Smooth muscle cell (in vitro differentiated cells): ENCODE results near the gene TMEM253. TPM values are rescaled to one million over a fixed set of nuclear protein-coding genes. Genes with fewer than 3 reads are reported as not detected.

ENCODE experiments used
- DNase-seq: peaks from one replicate; lab custom pipeline; 2025; ENCODE audit not compliant: unreplicated experiment; lab: John Stamatoyannopoulos, UW
- H2AFZ ChIP-seq: fragments of 200-600 bp; sonication (generic); 2 replicates; pipeline ENCODE4 v1.6.0; 2016; ENCODE audit warnings: antibody characterized with exemption, low read depth, mild to moderate bottlenecking
- H3F3A ChIP-seq: fragments of 200-600 bp; sonication (generic); 2 replicates; pipeline ENCODE4 v1.6.0; 2017; ENCODE audit warnings: antibody characterized with exemption, low read depth
- H3K27ac ChIP-seq: fragments of 200-600 bp; sonication (generic); 2 replicates; pipeline ENCODE4 v1.5.1; 2016; ENCODE audit warnings: low read depth, mild to moderate bottlenecking
- H3K27me3 ChIP-seq: fragments of 200-600 bp; sonication (generic); 2 replicates; pipeline ENCODE4 v1.6.1; 2016; ENCODE audit warnings: low read depth, mild to moderate bottlenecking
- H3K36me3 ChIP-seq: fragments of 200-600 bp; sonication (generic); 2 replicates; pipeline ENCODE4 v1.5.1; 2016; ENCODE audit warnings: low read depth
- H3K4me1 ChIP-seq: fragments of 200-600 bp; sonication (generic); 2 replicates; pipeline ENCODE4 v1.5.1; 2016; ENCODE audit warnings: low read depth
- H3K4me2 ChIP-seq: fragments of 200-600 bp; sonication (generic); 2 replicates; pipeline ENCODE4 v1.6.0; 2016; ENCODE audit warnings: mild to moderate bottlenecking
- H3K4me3 ChIP-seq: fragments of 200-600 bp; sonication (generic); 2 replicates; pipeline ENCODE4 v1.5.1; 2016; ENCODE audit warnings: mild to moderate bottlenecking
- H3K79me2 ChIP-seq: fragments of 200-600 bp; sonication (generic); 2 replicates; pipeline ENCODE4 v1.6.0; 2016; ENCODE audit warnings: low read depth, mild to moderate bottlenecking
- H3K9ac ChIP-seq: fragments of 200-600 bp; sonication (generic); 2 replicates; pipeline ENCODE4 v1.6.0; 2016; ENCODE audit warnings: low read depth
- H3K9me3 ChIP-seq: fragments of 200-600 bp; sonication (generic); replicated peaks from 2 replicates; pipeline ENCODE4 v1.5.1; 2016; ENCODE audit warnings: low read depth
- H4K20me1 ChIP-seq: fragments of 200-600 bp; sonication (generic); 2 replicates; pipeline ENCODE4 v1.6.0; 2016; ENCODE audit warnings: low read depth
- CTCF ChIP-seq: fragments of 200-600 bp; sonication (generic); IDR thresholded peaks from 2 replicates; pipeline ENCODE4 v1.5.1; 2017; ENCODE audit warnings: borderline replicate concordance, mild to moderate bottlenecking, antibody characterized with exemption; ENCODE audit not compliant: insufficient read depth, poor library complexity, severe bottlenecking
- WGBS: methylation state at CpG from one replicate; pipeline ENCODE4 v1.1.7; 2016; ENCODE audit warnings: low lambda C conversion rate; 5-methylcytosine and 5-hydroxymethylcytosine counted together
- polyA plus RNA-seq: library from polyadenylated mRNA; unstranded; fragments of >200 nt; fragmentation: Nextera tagmentation; extraction: Ambion mirVana; gene quantifications from 2 replicates; pipeline ENCODE4 v1.2.1, GENCODE V29; 2016
- total RNA-seq: library from RNA; depleted of rRNA; stranded (reverse); fragments of >200 nt; gene quantifications from 2 replicates; pipeline ENCODE4 v1.2.3, GENCODE V29; 2014

Gene TMEM253
- total and polyA plus RNA-seq, 2 experiments from 2014 or later = 0.41 to 1.0 TPM

- Histone ChIP-seq H2AFZ (no peak within 1 kb of the TSS), H4K20me1 (no peaks in the 10 kb centered on the region), H3K27ac (peak within 1 kb of the TSS; percentile 79), H3K36me3 (no peaks in the 10 kb centered on the region), H3K4me2 (peak within 1 kb of the TSS; percentile 52), H3K9me3 (no peaks in the 10 kb centered on the region), H3K27me3 (no peaks in the 10 kb centered on the region), H3K4me3 (no peak within 1 kb of the TSS), H3K9ac (no peak within 1 kb of the TSS), H3K4me1 (peaks cover 1% of the 10 kb centered on the region), H3K79me2 (no peaks in the 10 kb centered on the region), H3F3A (peaks cover 5% of the 10 kb centered on the region)
- TF ChIP-seq CTCF = no peak
- WGBS = 49% methylated on average over 8 of the region's 8 CpGs
- DNase-seq = no peak
Measured at GRCh38 chr14:21057803-21058675, 42.8 kb upstream of the TMEM253 start, which contains the start of gene RNASE8. TSS of gene RNASE8 (plus strand) at chr14:21057822. CDS start at chr14:21057893, 71 bp downstream.

DNA sequence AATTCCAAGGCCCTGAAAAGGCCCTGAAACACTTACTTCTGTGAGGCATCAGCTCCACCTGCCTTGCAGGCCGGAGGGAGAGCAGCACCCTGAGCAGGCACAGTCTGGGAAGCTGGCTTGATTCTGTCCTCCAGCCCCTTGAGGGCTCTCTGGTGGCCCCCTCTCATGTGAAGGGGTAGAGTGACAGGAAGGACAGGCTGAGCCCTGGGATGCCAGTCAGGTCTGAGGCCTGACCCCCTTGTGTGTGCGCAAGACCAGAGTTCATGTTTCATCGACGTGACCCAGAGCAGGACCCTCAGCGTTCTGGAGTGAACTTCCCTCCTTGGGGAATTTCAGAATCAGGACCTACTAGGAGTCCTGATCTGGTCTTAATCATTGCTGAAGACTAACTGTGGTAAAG, 42.0 kb upstream of the TMEM253 start:
- Histone ChIP-seq H3K27ac (peak overlapping the region; percentile 79), H3K4me3 (no peak overlapping the region), H3K9ac (no peak overlapping the region), H3K4me2 (no peak overlapping the region), H2AFZ (no peak overlapping the region), H3K36me3 (no peaks in the 10 kb centered on the region), H3K9me3 (no peaks in the 10 kb centered on the region), H3K79me2 (no peaks in the 10 kb centered on the region), H4K20me1 (no peaks in the 10 kb centered on the region), H3K4me1 (peaks cover 8% of the 10 kb centered on the region), H3K27me3 (no peaks in the 10 kb centered on the region), H3F3A (peaks cover 11% of the 10 kb centered on the region)
- TF ChIP-seq CTCF = no peak
- WGBS = 94% methylated on average over 5 of the region's 5 CpGs
- DNase-seq = no peak

DNA sequence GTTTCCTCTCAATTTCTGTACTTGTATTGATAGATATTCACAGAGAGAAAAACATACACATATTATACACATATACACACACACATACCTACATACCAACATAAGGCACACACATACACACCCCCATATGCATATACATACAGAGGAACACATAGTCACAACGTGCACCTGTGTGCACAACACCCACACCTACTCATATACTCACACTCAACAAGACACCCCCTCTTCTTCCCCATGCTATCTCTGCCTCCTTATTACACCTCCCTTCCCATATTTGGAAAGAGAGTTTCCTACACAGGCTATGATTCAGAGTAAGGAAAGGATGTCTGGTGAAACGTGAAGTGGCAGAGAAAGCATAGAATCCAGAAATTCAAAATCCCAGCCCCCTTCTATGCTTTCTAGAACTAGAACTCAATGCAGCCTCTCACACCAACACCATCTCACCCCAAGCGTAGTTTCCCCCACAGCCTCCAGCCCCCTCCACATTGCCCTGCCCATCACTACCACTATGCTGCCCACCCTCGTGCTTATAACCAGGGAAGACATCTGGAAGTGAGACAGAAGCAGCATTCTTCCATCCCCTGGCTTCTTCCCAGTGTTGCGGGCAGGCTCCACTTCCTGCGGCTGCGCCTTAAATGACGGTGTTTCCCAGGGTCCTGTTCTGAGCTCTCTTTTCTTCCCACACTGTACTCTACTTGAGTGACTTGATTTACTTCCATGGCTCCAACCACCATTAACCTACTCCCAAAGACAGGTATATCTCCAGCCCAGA, 40.8 kb upstream of the TMEM253 start:
- Histone ChIP-seq H3K4me1 (peaks cover 8% of the 10 kb centered on the region), H2AFZ (peak overlapping the region; percentile 15), H3K4me3 (no peak overlapping the region), H3K9me3 (no peaks in the 10 kb centered on the region), H3K4me2 (peak overlapping the region; percentile 41), H3K9ac (no peak overlapping the region), H3F3A (peaks cover 16% of the 10 kb centered on the region), H3K79me2 (no peaks in the 10 kb centered on the region), H4K20me1 (no peaks in the 10 kb centered on the region), H3K36me3 (no peaks in the 10 kb centered on the region), H3K27me3 (no peaks in the 10 kb centered on the region), H3K27ac (peak overlapping the region; percentile 41)
- DNase-seq = no peak
- WGBS = 71% methylated on average over 8 of the region's 8 CpGs
- no peak for TF ChIP-seq CTCF
